Vagina (tissue), 2 donors: Measurements from ENCODE around the gene CCDC194.

Experiments
- CTCF ChIP-seq, 3 experiments: fragments of 450-650 bp in 2 of 3; fragments of 200-600 bp in 1 of 3; sonication (generic) in 1 of 3; IDR thresholded peaks; one replicate each; pipeline ENCODE4 v1.5.1; 2017 to 2019; ENCODE audit warnings: antibody characterized with exemption in 3 of 3, mild to moderate bottlenecking in 2 of 3, moderate library complexity in 2 of 3
- POLR2A ChIP-seq, 2 donors: fragments of 450-650 bp; IDR thresholded peaks; one replicate each; pipeline ENCODE4 v1.6.1; 2017; ENCODE audit warnings: antibody characterized with exemption in 2 of 2, mild to moderate bottlenecking in 2 of 2, moderate library complexity in 2 of 2
- POLR2AphosphoS5 ChIP-seq, 2 donors: sonication (generic); formaldehyde crosslinking; IDR thresholded peaks; one replicate each; pipeline ENCODE4 v1.9.0; 2017; ENCODE audit warnings: antibody characterized with exemption in 2 of 2, mild to moderate bottlenecking in 2 of 2, low read depth in 1 of 2; ENCODE audit not compliant: insufficient read depth in 1 of 2

- TF ChIP-seq POLR2A (IDR thresholded peaks at IDR 0.05) (no peak), CTCF (IDR thresholded peaks at IDR 0.05) (no peak), POLR2AphosphoS5 (IDR thresholded peaks at IDR 0.05; ENCODE audit: insufficient read depth in 1 of 2, low read depth in 1 of 2) (no peak)
Measured at GRCh38 chr19:17406887-17407196, 12.8 kb upstream of the CCDC194 start.
